ENCODE measurements around the gene TOGARAM2.
"Not testable (repeated sequence)": the region's sequence is repeated elsewhere in the genome, so short reads cannot be mapped to it uniquely, and the experiment has no call there.

Gene TOGARAM2

GRCh38 chr2:28977176-28977875, 3.8 kb upstream of the TOGARAM2 start:
- no peak overlapping the region for H3K27ac ChIP-seq
- TF ChIP-seq ZFX (IDR thresholded peaks at IDR 0.05) (no peak), CTCF (conservative IDR thresholded peaks at IDR 0.05) (no peak)

- H3K27ac ChIP-seq = not testable (repeated sequence)
These were observed 3.1 kb upstream of the TOGARAM2 start for GRCh38 chr2:28978001-28978400.

GRCh38 chr2:28978606-28979005, 2.5 kb upstream of the TOGARAM2 start:
- no peak for TF ChIP-seq ZFX (IDR thresholded peaks at IDR 0.05)
- TF ChIP-seq CTCF (conservative IDR thresholded peaks at IDR 0.05) = no peak
- H3K27ac ChIP-seq = no peak overlapping the region

- H3K27ac ChIP-seq = no peak overlapping the region
- TF ChIP-seq CTCF (conservative IDR thresholded peaks at IDR 0.05) (no peak), ZFX (IDR thresholded peaks at IDR 0.05) (no peak)
These were observed 2.1 kb upstream of the TOGARAM2 start for GRCh38 chr2:28979041-28979440.

- no peak for TF ChIP-seq ZFX (IDR thresholded peaks at IDR 0.05)
- no peak for TF ChIP-seq CTCF (conservative IDR thresholded peaks at IDR 0.05)
- no peak overlapping the region for H3K27ac ChIP-seq
These were observed 1.3 kb upstream of the TOGARAM2 start for GRCh38 chr2:28979576-28980366.

- TF ChIP-seq ZFX (IDR thresholded peaks at IDR 0.05) (no peak), CTCF (conservative IDR thresholded peaks at IDR 0.05) (no peak)
These were observed 606 bp upstream of the TOGARAM2 start for GRCh38 chr2:28980368-28981015.

GRCh38 chr2:28981620-28982376, 700 bp downstream of the TOGARAM2 start:
- no peak overlapping the region for H3K27ac ChIP-seq
- no peak for TF ChIP-seq ZFX (IDR thresholded peaks at IDR 0.05)
- no peak for TF ChIP-seq CTCF (conservative IDR thresholded peaks at IDR 0.05)

More at GRCh38 chr2:28980368-28981015, 606 bp upstream of the TOGARAM2 start:
- H3K27ac ChIP-seq = no peak overlapping the region
